Upper lobe of left lung (tissue), 4 donors: ENCODE data around the gene LCN12.

Experiments used
- CTCF ChIP-seq, 6 experiments: fragments of 450-650 bp in 4 of 6; fragments of 200-600 bp in 2 of 6; sonication (generic) in 2 of 6; IDR thresholded peaks; one replicate each; pipeline ENCODE4 v1.5.1; 2016 to 2019; ENCODE audit warnings: antibody characterized with exemption in 6 of 6
- EP300 ChIP-seq, 4 donors: sonication (generic); formaldehyde crosslinking; IDR thresholded peaks; one replicate each; pipeline ENCODE4 v1.5.1; 2017; ENCODE audit warnings: antibody characterized with exemption in 4 of 4, control low read depth in 2 of 4

- TF ChIP-seq CTCF (IDR thresholded peaks at IDR 0.05) (no peak), EP300 (IDR thresholded peaks at IDR 0.05) (no peak)
Measured at GRCh38 chr9:136917902-136918301, 34.2 kb upstream of the LCN12 start.
